ENCODE results near the gene PLA2G15.

PLA2G15 gene

GRCh38 chr16:68252383-68252782 lies 7.2 kb downstream of the PLA2G15 start:
- no peak for DNase-seq (ENCODE audit: low read depth)

GRCh38 chr16:68253721-68254120 lies 8.5 kb downstream of the PLA2G15 start:
- no peak for DNase-seq (ENCODE audit: low read depth)

- DNase-seq (ENCODE audit: low read depth), result no peak
Measured at GRCh38 chr16:68255712-68256111, 10.5 kb downstream of the PLA2G15 start.

- DNase-seq (ENCODE audit: low read depth), result no peak
Measured at GRCh38 chr16:68257251-68257905, 12.2 kb downstream of the PLA2G15 start.

- no peak for DNase-seq (ENCODE audit: low read depth)
Measured at GRCh38 chr16:68257906-68258800, 13.0 kb downstream of the PLA2G15 start.

GRCh38 chr16:68259007-68259825 lies 14.0 kb downstream of the PLA2G15 start:
- no peak for DNase-seq (ENCODE audit: low read depth)

DNA sequence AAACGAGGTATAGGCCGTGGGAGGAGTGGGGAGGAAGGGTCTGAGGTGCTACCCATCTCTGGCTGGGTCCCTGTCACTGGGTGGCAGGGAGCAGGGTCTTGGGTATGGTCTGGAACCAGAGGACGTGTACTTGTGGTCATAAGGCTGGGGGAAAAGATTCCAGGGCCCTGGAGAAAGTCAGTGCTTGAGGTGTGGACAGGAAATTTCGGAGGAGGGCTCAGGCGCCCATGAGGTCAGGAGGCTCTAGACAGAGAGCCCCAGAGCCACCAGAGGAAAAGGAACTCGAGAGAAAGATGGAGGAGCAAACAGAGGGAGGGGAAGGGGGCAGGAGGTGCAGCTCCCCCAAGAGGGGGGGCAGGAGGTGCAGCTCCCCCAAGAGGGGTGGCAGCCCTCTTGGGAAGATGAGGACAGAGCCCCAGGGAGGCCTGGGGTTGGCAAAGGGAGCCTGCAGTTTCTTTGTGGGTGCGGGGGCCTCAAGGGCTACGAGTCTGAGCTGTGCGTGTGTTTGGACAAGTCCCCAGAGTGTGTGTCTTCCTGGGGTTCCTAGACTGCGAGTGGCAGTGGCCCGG lies 18.5 kb downstream of the PLA2G15 start:
- no peak for DNase-seq (ENCODE audit: low read depth)

GRCh38 chr16:68264128-68265077 lies 19.2 kb downstream of the PLA2G15 start, which contains the start of gene SLC7A6:
SLC7A6 (plus strand) TSS chr16:68264526; CDS start chr16:68274727, 10,201 bp downstream.
- DNase-seq (ENCODE audit: low read depth), result peak; percentile 79

DNA sequence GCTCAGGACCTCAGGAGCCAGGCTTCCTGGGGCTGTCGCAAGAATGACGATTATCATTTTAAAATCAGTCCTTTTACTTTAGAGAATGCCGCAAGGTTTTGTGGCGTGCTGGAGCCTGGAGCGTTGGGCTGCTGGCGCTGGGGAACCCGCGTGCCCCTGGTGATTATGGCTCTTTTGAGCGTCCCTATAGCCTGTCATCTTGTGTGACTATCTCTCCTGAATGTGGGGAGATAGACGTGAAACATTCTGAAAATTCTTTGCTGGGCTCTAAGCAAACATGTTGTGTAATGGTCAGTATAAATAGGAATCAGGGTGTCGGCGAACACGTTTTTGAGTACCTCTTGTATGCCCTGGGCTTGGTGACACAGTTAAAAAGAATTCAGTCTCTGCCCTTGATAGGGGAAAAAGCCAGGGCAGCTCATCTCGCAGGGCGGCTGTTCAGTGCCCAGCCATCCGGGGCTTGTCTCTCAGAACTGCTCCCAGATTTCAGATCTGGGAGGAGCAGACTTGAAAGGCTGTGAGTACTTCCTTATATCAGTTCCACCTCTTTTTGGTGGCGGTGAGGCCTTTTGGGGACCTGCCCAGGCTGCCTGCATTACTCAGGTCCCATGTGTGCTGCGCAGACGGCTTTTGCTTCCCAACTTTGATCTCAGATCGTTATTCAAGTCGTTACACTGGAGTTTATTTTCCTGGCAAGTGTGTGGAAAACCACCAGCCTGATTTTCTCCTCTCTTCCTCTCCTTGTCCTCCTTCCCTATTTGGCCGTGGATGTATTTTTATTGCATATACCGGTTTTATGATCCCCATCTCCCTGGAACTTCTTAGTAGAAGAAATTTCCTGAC lies 20.1 kb downstream of the PLA2G15 start:
- DNase-seq (ENCODE audit: low read depth), result peak; percentile 58

DNA sequence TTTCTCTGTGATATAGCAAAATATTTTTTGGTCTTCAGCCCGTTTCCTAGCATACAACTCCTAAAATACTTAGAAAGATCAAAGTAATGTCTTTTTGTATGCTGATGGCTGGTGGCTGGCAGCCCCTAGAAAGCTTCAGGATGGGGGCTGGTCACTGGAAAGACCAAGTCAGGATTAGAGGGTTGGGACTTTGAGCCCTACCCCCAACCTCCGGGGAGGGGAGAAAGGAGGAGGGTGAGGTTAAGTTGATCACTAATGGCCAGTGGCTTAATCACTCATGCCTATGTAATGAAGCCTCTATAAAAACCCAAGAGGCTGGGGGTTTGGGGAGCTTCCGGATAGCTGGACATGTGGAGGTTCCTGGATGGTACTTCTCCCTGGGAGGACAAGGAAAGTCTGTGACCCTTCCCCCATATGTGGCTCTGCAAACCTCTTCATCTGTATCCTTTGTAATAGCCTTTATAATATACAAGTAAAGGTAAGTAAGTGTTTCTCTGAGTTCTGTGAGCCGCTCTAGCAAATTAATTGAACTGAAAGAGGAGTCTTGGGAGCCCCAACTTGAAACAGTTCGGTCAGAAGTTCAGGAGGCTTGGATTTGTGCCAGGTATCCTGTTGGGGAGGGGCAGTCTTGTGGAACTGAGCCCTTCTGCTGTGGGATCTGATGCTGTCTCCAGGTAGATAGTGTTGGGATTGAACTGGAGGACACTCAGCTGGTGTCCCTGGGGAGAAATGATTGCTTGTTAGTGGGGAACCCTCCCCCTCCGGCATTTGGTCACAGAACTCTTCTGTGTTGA lies 22.6 kb downstream of the PLA2G15 start:
- no peak for DNase-seq (ENCODE audit: low read depth)

- DNase-seq (ENCODE audit: low read depth), result no peak
Measured at GRCh38 chr16:68269793-68270192, 24.6 kb downstream of the PLA2G15 start.

DNA sequence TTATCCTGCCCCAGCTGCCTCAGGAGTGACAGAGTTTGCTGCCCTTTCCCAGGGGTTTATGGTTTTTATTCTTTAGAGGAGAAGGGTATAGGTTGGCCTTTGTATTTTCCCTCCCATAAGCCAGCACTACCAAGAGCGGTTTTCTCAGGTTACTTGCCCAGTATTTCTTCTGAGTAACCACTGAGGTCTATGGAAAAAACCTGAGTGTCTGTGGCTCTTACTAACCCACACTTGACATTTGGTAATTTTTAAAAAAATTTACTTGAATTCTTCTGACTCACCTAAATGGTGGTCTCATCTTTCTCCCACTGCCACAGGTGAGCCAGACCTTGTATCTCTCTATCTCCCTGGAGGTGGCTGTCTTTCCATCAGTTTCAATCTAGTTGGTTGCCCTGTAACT lies 25.2 kb downstream of the PLA2G15 start:
- no peak for DNase-seq (ENCODE audit: low read depth)

- peak; percentile 76 for DNase-seq (ENCODE audit: low read depth)
Measured at GRCh38 chr16:68272507-68273209, 27.5 kb downstream of the PLA2G15 start.

- no peak for DNase-seq (ENCODE audit: low read depth)
Measured at GRCh38 chr16:68273459-68273858, 28.3 kb downstream of the PLA2G15 start.

DNA sequence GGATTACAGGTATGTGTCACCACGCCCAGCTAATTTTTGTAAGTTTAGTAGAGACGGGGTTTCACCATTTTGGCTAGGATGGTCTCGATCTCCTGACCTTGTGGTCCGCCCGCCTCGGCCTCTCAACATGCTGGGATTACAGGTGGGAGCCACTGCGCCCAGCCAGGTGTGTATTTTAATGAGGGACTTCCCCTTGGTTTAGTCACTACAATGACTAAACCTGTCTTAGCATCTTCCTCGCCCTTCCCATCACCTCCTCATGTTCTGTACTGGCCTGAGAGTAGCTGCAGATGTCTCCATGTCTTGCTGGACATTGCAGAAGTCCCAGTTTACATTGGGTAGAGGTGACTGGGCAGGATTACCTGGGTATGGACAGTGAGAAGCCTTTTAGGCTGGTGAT lies 28.7 kb downstream of the PLA2G15 start:
- DNase-seq (ENCODE audit: low read depth), result no peak

- no peak for DNase-seq (ENCODE audit: low read depth)
Measured at GRCh38 chr16:68274441-68274840, 29.3 kb downstream of the PLA2G15 start.

DNA sequence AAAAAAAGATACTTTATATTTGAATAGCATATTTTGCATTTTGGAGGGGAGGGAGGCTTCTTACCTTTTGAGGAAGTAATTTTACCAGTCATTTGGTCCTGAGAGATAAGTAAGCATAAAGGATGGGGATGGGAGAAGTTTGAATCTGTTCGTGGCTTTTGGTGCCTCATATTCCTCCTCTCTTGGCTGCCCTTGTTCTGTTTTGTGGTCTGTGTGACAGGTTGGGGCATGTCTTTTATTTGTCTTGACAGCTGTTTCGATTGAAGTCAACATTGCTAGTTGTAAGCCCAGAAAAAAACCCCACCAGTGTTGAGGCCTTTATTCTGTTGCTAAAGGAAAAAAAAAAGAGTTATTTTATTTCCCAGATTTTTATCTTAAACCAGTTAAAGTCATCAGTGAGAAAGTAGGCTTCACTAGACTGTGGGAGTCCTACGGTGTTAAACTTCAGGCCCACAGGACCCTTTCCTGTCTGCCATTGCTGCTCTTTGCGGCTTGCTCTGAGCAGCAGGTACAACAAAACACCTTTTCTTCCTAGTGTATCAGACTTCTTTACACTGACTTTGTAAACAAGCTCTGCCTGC lies 30.5 kb downstream of the PLA2G15 start:
- peak; percentile 37 for DNase-seq (ENCODE audit: low read depth)

DNA sequence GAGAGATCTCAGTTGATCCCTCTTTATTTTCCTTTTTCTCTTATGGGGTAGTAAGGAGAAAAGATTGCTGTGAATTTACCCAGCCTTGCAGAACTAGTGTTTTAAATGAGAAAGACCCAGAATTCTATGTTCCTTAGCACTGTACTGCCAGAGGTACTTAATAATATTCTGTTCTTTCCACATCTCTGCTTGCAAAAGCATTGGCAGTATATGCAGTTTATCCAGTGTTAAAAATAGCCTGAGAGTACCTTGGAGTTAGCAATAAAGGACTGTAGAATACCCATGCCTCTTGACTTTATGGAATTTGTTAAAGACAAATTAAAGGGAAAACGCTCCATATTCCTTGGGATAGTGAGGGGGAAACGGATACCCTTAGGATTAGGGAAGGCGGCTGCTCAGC lies 31.1 kb downstream of the PLA2G15 start:
- DNase-seq (ENCODE audit: low read depth), result no peak
